DOHH2 (cell line): ENCODE measurements around the gene DGAT2.

Source experiments
- H3F3A ChIP-seq: fragments of 200-600 bp; sonication (generic), shearing (Covaris generic); 2 replicates; pipeline ENCODE4 v1.6.0; 2016; ENCODE audit warnings: antibody characterized with exemption, mild to moderate bottlenecking; ENCODE audit not compliant: control insufficient read depth, insufficient read depth
- H3K27ac ChIP-seq: fragments of 200-600 bp; sonication (generic); 2 replicates; pipeline ENCODE4 v1.5.1; 2014; ENCODE audit warnings: low read depth, mild to moderate bottlenecking, low read length, moderate library complexity
- H3K27me3 ChIP-seq: fragments of 200-600 bp; sonication (generic); 2 replicates; pipeline ENCODE4 v1.6.1; 2014; ENCODE audit warnings: mild to moderate bottlenecking, low read length, mixed read lengths; ENCODE audit not compliant: control insufficient read depth
- H3K36me3 ChIP-seq: fragments of 200-600 bp; sonication (generic); 2 replicates; pipeline ENCODE4 v1.6.1; 2014; ENCODE audit warnings: mild to moderate bottlenecking, low read length, moderate library complexity, mixed read lengths; ENCODE audit not compliant: control insufficient read depth
- H3K4me1 ChIP-seq: fragments of 200-600 bp; sonication (generic); 2 replicates; pipeline ENCODE4 v1.6.1; 2014; ENCODE audit warnings: mild to moderate bottlenecking, low read length, mixed read lengths; ENCODE audit not compliant: control insufficient read depth
- H3K4me2 ChIP-seq: fragments of 200-600 bp; sonication (generic); 2 replicates; pipeline ENCODE4 v1.6.0; 2014; ENCODE audit warnings: mild to moderate bottlenecking, low read length, moderate library complexity
- H3K4me3 ChIP-seq: fragments of 200-600 bp; sonication (generic); 2 replicates; pipeline ENCODE4 v1.5.1; 2014; ENCODE audit warnings: mild to moderate bottlenecking, low read length, mixed read lengths
- H3K79me2 ChIP-seq: fragments of 200-600 bp; sonication (generic); 2 replicates; pipeline ENCODE4 v1.6.1; 2014; ENCODE audit warnings: mild to moderate bottlenecking, low read length, mixed read lengths; ENCODE audit not compliant: control insufficient read depth
- H3K9me2 ChIP-seq: fragments of 200-600 bp; sonication (generic); replicated peaks from 2 replicates; pipeline ENCODE4 v1.6.1; 2014; ENCODE audit warnings: mild to moderate bottlenecking, low read length, mixed read lengths; ENCODE audit not compliant: control insufficient read depth
- H3K9me3 ChIP-seq: fragments of 200-600 bp; sonication (generic); 2 replicates; pipeline ENCODE4 v1.6.1; 2014; ENCODE audit warnings: antibody characterized with exemption, low read length, mixed read lengths; ENCODE audit not compliant: control insufficient read depth, insufficient read depth
- H4K20me1 ChIP-seq: fragments of 200-600 bp; sonication (generic); 2 replicates; pipeline ENCODE4 v1.6.0; 2014; ENCODE audit warnings: low read depth, mild to moderate bottlenecking, antibody characterized with exemption, low read length, moderate library complexity; ENCODE audit not compliant: control insufficient read depth, insufficient read depth
- CTCF ChIP-seq: fragments of 200-600 bp; sonication (generic); IDR thresholded peaks from one replicate; pipeline ENCODE4 v1.5.1; 2014; ENCODE audit warnings: antibody characterized with exemption, mild to moderate bottlenecking, low read depth, low read length; ENCODE audit not compliant: poor library complexity, severe bottlenecking
- EZH2phosphoT487 ChIP-seq: fragments of 200-600 bp; sonication (generic); IDR thresholded peaks from 2 replicates; pipeline ENCODE4 v1.6.1; 2017; ENCODE audit warnings: borderline replicate concordance, mild to moderate bottlenecking, antibody characterized with exemption, low read length, moderate library complexity, mixed read lengths

DGAT2 gene

GRCh38 chr11:75810637-75811390 lies 42.2 kb downstream of the DGAT2 start:
- Histone ChIP-seq H3K27me3 (no peaks in the 10 kb centered on the region), H3K36me3 (peaks cover 7% of the 10 kb centered on the region), H3K4me1 (peaks cover 77% of the 10 kb centered on the region), H4K20me1 (no peaks in the 10 kb centered on the region), H3F3A (peaks cover 6% of the 10 kb centered on the region), H3K4me2 (peak overlapping the region; percentile 73), H3K27ac (peak overlapping the region; percentile 50), H3K9me3 (no peaks in the 10 kb centered on the region), H3K9me2 (no peaks in the 10 kb centered on the region), H3K4me3 (peak overlapping the region; percentile 69), H3K79me2 (peaks cover 37% of the 10 kb centered on the region)
- TF ChIP-seq CTCF (no peak), EZH2phosphoT487 (no peak)

- H3K9me3 ChIP-seq, result no peaks in the 10 kb centered on the region
- peak overlapping the region; percentile 50 for H3K27ac ChIP-seq
- peaks cover 3% of the 10 kb centered on the region for H3F3A ChIP-seq
- peaks cover 73% of the 10 kb centered on the region for H3K4me1 ChIP-seq
- H3K36me3 ChIP-seq, result peaks cover 14% of the 10 kb centered on the region
- TF ChIP-seq CTCF (no peak), EZH2phosphoT487 (no peak)
- no peaks in the 10 kb centered on the region for H3K9me2 ChIP-seq
- no peaks in the 10 kb centered on the region for H4K20me1 ChIP-seq
- H3K4me2 ChIP-seq, result peak overlapping the region; percentile 73
- H3K4me3 ChIP-seq, result peak overlapping the region; percentile 69
- no peaks in the 10 kb centered on the region for H3K27me3 ChIP-seq
- peaks cover 44% of the 10 kb centered on the region for H3K79me2 ChIP-seq
These were observed 42.9 kb downstream of the DGAT2 start for GRCh38 chr11:75811485-75811884.

- Histone ChIP-seq H3K4me1 (peaks cover 68% of the 10 kb centered on the region), H3K9me3 (no peaks in the 10 kb centered on the region), H3K79me2 (peaks cover 55% of the 10 kb centered on the region), H3K27me3 (no peaks in the 10 kb centered on the region), H3K9me2 (no peaks in the 10 kb centered on the region), H3K36me3 (peaks cover 24% of the 10 kb centered on the region), H3K27ac (peak overlapping the region; percentile 99), H4K20me1 (no peaks in the 10 kb centered on the region), H3K4me3 (peak overlapping the region; percentile 98), H3K4me2 (peak overlapping the region; percentile 75), H3F3A (peaks cover 3% of the 10 kb centered on the region; the same call in 1 of the 2 replicates)
- TF ChIP-seq CTCF, result no peak
- TF ChIP-seq EZH2phosphoT487, result no peak
These were observed 44.0 kb downstream of the DGAT2 start for GRCh38 chr11:75812542-75813040.
